ENCODE results near the gene C16orf90. TPM values are rescaled to one million over a fixed set of nuclear protein-coding genes. Genes with fewer than 3 reads are reported as not detected.
A peak's percentile ranks its signal among the peaks of the same experiment; 100 is the strongest.

The C16orf90 gene
- total and polyA plus RNA-seq, 5 donors from 2014 or later, result not detected

DNA sequence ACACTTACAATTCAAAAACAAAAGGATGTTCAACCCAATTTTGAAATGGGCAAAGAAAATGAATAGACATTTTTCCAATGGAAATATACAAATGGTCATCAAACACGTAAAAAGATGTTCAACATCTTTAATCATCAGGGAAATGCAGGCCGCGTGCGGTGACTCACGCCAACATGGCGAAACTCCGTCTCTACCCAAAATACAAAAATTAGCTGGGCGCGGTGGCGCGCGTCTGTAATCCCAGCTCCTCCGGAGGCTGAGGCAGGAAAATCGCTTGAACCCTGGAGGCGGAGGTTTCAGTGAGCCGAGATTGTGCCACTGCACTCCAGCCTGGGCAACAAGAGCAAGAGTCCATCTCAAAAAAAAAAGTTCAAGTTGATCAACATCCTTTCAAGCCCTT, 3.7 kb upstream of the C16orf90 start:
- Histone ChIP-seq H3K4me3 (ENCODE audit: low read depth, low read length) (no peak overlapping the region), H3K27me3 (ENCODE audit: control insufficient read depth, insufficient read depth, low read length) (no peaks in the 10 kb centered on the region), H3K4me1 (ENCODE audit: control insufficient read depth, insufficient read depth, low read length, poor library complexity, severe bottlenecking) (peaks cover 40% of the 10 kb centered on the region), H3K27ac (ENCODE audit: insufficient read depth, low read length, poor library complexity, severe bottlenecking) (no peak overlapping the region), H3K9me3 (ENCODE audit: control insufficient read depth in 2 of 2, low read length in 2 of 2) (no peaks in the 10 kb centered on the region), H3K36me3 (ENCODE audit: control insufficient read depth, insufficient read depth, low read length) (no peaks in the 10 kb centered on the region)
- H3K27me3 Mint-ChIP-seq, result peaks cover 5% of the 10 kb centered on the region
- ATAC-seq (ENCODE audit: low read depth in 2 of 2) (no peak), DNase-seq (no peak)
- H3K4me3 Mint-ChIP-seq, result peak overlapping the region in 1 of 4 donors; percentile 59
- H3K9me3 Mint-ChIP-seq, result no peaks in the 10 kb centered on the region
- no peaks in the 10 kb centered on the region for H3K36me3 Mint-ChIP-seq
- H3K4me1 Mint-ChIP-seq, result peaks cover 9 to 44% (median 28%) of the 10 kb centered on the region in 4 donors
- H3K27ac Mint-ChIP-seq, result peak overlapping the region in 1 of 3 donors; percentile 20

DNA sequence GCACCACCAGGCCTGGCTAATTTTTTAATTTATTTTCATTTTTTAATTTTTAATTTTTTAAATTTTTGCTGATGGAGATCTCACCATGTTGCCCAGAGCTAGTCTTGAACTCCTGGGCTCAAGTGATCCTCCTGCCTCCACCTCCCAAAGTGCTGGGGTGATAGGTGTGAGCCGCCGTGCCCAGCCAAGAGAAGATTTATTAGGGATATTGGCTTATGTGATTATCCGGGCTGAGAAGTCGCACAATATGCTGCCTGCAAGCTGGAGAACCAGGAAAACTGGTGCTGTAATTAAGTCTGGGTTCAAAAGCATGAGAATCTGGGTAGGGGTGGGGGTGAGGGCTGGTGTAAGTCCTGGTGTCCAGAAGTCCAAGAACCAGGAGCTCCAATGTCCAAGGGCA, 2.5 kb upstream of the C16orf90 start:
- Mint-ChIP-seq H3K27ac (peak overlapping the region in 1 of 3 donors; percentile 20), H3K4me1 (peaks cover 6 to 33% (median 20%) of the 10 kb centered on the region in 4 donors), H3K4me3 (peak overlapping the region in 1 of 4 donors; percentile 59), H3K9me3 (no peaks in the 10 kb centered on the region), H3K36me3 (no peaks in the 10 kb centered on the region), H3K27me3 (peaks cover 5% of the 10 kb centered on the region)
- H3K4me1 ChIP-seq (ENCODE audit: control insufficient read depth, insufficient read depth, low read length, poor library complexity, severe bottlenecking), result peaks cover 28% of the 10 kb centered on the region
- H3K27ac ChIP-seq (ENCODE audit: insufficient read depth, low read length, poor library complexity, severe bottlenecking), result no peak overlapping the region
- ATAC-seq (ENCODE audit: low read depth in 2 of 2) (no peak), DNase-seq (no peak)
- H3K4me3 ChIP-seq (ENCODE audit: low read depth, low read length), result no peak overlapping the region
- H3K27me3 ChIP-seq (ENCODE audit: control insufficient read depth, insufficient read depth, low read length), result no peaks in the 10 kb centered on the region
- no peaks in the 10 kb centered on the region for H3K9me3 ChIP-seq (ENCODE audit: control insufficient read depth in 2 of 2, low read length in 2 of 2)
- no peaks in the 10 kb centered on the region for H3K36me3 ChIP-seq (ENCODE audit: control insufficient read depth, insufficient read depth, low read length)

DNA sequence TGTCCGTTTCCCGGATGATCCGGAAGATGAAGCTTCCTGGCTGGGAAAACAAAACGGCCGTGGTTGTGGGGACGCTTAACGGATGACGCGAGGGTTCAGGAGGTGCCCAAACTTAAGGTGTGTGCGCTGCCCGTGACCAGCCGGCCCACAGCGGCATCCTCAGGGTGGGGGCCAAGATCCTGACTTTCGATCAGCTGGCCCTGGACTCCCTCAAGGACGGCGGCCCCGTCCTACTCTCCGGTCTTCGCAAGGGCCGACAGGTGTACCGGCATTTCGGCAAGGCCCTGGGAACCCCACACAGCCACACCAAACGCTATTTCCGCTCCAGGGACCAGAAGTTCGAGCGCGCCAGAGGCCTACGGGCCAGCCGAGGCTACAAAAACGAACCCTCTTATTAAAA, 1.1 kb upstream of the C16orf90 start:
- Mint-ChIP-seq H3K36me3 (no peaks in the 10 kb centered on the region), H3K9me3 (no peaks in the 10 kb centered on the region), H3K4me3 (no peak overlapping the region), H3K27me3 (peaks cover 5% of the 10 kb centered on the region), H3K4me1 (peaks cover 3 to 21% (median 12%) of the 10 kb centered on the region in 4 donors), H3K27ac (no peak overlapping the region)
- Histone ChIP-seq H3K4me1 (ENCODE audit: control insufficient read depth, insufficient read depth, low read length, poor library complexity, severe bottlenecking) (peaks cover 14% of the 10 kb centered on the region), H3K27ac (ENCODE audit: insufficient read depth, low read length, poor library complexity, severe bottlenecking) (no peak overlapping the region), H3K9me3 (ENCODE audit: control insufficient read depth in 2 of 2, low read length in 2 of 2) (no peaks in the 10 kb centered on the region), H3K27me3 (ENCODE audit: control insufficient read depth, insufficient read depth, low read length) (no peaks in the 10 kb centered on the region), H3K4me3 (ENCODE audit: low read depth, low read length) (no peak overlapping the region), H3K36me3 (ENCODE audit: control insufficient read depth, insufficient read depth, low read length) (no peaks in the 10 kb centered on the region)
- DNase-seq (no peak), ATAC-seq (ENCODE audit: low read depth in 2 of 2) (no peak)

DNA sequence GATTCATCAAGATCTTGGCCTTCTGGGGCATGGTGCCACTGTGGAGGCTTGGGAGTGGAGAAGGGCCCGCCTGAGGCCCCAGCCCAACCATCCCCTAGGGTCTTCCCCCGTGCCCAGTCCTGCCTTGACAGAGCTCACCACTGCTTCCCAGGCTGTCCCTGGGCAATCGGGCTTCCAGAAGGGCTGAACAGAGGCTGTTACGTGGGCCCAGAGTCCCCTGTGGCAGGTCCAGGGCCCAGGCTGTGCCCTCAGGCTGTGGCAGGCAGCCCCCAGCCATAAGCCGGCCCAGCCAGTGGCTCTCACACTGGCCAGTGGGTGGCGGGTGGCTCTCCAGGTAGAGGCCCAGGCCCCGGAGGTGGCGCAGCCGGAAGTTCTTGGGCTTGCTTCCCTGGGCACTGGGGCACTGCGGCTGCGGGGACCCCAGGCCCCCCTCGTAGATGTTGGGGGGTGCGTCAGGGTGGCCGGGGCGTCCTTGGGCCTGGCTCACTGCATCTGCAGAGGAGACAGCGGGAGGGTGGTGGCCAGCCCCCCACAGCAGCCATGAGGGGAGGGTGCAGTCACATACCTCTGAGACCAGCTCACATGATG, 809 bp downstream of the C16orf90 start:
- ATAC-seq (ENCODE audit: low read depth in 2 of 2) (no peak), DNase-seq (no peak)
- Histone ChIP-seq H3K9me3 (ENCODE audit: control insufficient read depth in 2 of 2, low read length in 2 of 2) (no peaks in the 10 kb centered on the region), H3K27me3 (ENCODE audit: control insufficient read depth, insufficient read depth, low read length) (no peaks in the 10 kb centered on the region), H3K4me1 (ENCODE audit: control insufficient read depth, insufficient read depth, low read length, poor library complexity, severe bottlenecking) (no peaks in the 10 kb centered on the region), H3K4me3 (ENCODE audit: low read depth, low read length) (no peak overlapping the region), H3K27ac (ENCODE audit: insufficient read depth, low read length, poor library complexity, severe bottlenecking) (no peak overlapping the region), H3K36me3 (ENCODE audit: control insufficient read depth, insufficient read depth, low read length) (no peaks in the 10 kb centered on the region)
- peaks cover 2% of the 10 kb centered on the region for H3K27me3 Mint-ChIP-seq
- H3K27ac Mint-ChIP-seq, result no peak overlapping the region
- H3K4me1 Mint-ChIP-seq, result peaks cover 2 to 7% (median 3%) of the 10 kb centered on the region in 4 donors
- H3K4me3 Mint-ChIP-seq, result no peak overlapping the region
- no peaks in the 10 kb centered on the region for H3K9me3 Mint-ChIP-seq
- H3K36me3 Mint-ChIP-seq, result no peaks in the 10 kb centered on the region

DNA sequence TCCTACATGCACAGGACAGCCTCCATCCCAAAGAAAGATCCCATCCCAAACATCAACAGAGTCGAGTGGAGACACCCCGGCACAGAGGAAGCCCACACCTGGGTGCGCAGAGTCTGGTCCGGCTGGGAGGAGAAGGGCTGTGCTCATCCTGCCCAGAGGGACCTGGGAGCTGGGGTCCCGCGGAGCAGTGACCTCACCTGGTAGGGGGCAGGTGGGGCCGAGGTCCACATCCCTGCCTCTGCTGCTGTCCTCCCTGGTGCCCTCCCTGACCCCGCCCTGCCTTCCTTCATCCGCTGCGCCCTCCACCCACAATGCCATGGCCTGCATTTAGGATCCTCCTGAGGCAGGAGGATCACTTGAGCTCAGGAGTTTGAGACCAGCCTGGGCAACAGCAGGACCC, 2.9 kb downstream of the C16orf90 start:
- Histone ChIP-seq H3K27me3 (ENCODE audit: control insufficient read depth, insufficient read depth, low read length) (no peaks in the 10 kb centered on the region), H3K4me1 (ENCODE audit: control insufficient read depth, insufficient read depth, low read length, poor library complexity, severe bottlenecking) (no peaks in the 10 kb centered on the region), H3K4me3 (ENCODE audit: low read depth, low read length) (no peak overlapping the region), H3K27ac (ENCODE audit: insufficient read depth, low read length, poor library complexity, severe bottlenecking) (no peak overlapping the region), H3K36me3 (ENCODE audit: control insufficient read depth, insufficient read depth, low read length) (no peaks in the 10 kb centered on the region), H3K9me3 (ENCODE audit: control insufficient read depth in 2 of 2, low read length in 2 of 2) (no peaks in the 10 kb centered on the region)
- no peaks in the 10 kb centered on the region for H3K27me3 Mint-ChIP-seq
- DNase-seq (no peak), ATAC-seq (ENCODE audit: low read depth in 2 of 2) (no peak)
- no peak overlapping the region for H3K4me3 Mint-ChIP-seq
- H3K36me3 Mint-ChIP-seq, result no peaks in the 10 kb centered on the region
- peaks cover 0 to 5% (median 0%) of the 10 kb centered on the region in 4 donors for H3K4me1 Mint-ChIP-seq
- H3K9me3 Mint-ChIP-seq, result no peaks in the 10 kb centered on the region
- H3K27ac Mint-ChIP-seq, result no peak overlapping the region

DNA sequence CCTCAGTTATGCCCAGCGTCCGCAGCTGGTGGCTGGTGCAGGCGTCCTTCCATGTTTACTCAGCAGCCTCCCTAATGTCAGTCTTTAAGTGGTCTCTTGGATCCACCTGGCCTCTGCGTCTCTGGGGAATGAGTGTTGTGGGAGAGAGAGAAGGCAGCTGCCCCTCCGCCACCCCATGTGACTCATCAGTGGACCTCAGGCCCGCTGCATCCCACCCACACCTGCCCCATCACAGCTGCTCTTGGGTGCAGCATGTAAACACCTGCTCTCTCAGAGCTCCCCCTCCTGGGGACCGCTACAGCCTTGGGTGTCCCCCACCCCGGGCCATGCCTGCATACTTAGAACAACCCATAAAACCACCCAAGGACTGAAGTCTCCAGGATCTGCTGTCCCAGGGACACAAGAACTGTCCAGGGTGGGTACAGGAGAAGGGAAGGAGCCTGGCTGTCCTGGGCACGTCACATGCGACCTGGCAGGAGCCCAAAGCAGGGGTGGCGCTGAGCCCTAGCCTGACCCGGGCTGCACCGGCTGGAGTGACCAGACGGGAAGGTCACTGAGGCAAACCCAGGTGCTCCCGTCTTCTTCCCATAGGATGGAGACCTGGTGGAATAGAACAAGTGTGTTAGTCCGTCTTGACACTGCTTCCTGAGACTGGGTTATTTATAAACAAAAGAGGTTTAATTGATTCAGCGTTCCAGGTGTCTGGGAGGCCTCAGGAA, 4.2 kb downstream of the C16orf90 start:
- H3K4me3 ChIP-seq (ENCODE audit: low read depth, low read length), result no peak overlapping the region
- Mint-ChIP-seq H3K27ac (peak overlapping the region in 2 of 3 donors; percentile 20 to 80), H3K9me3 (no peaks in the 10 kb centered on the region), H3K4me3 (no peak overlapping the region), H3K36me3 (peaks cover 3% of the 10 kb centered on the region), H3K4me1 (peaks cover 0 to 5% (median 0%) of the 10 kb centered on the region in 4 donors), H3K27me3 (no peaks in the 10 kb centered on the region)
- DNase-seq (no peak), ATAC-seq (ENCODE audit: low read depth in 2 of 2) (no peak)
- no peaks in the 10 kb centered on the region for H3K27me3 ChIP-seq (ENCODE audit: control insufficient read depth, insufficient read depth, low read length)
- no peaks in the 10 kb centered on the region for H3K4me1 ChIP-seq (ENCODE audit: control insufficient read depth, insufficient read depth, low read length, poor library complexity, severe bottlenecking)
- no peak overlapping the region for H3K27ac ChIP-seq (ENCODE audit: insufficient read depth, low read length, poor library complexity, severe bottlenecking)
- H3K9me3 ChIP-seq (ENCODE audit: control insufficient read depth in 2 of 2, low read length in 2 of 2), result no peaks in the 10 kb centered on the region
- H3K36me3 ChIP-seq (ENCODE audit: control insufficient read depth, insufficient read depth, low read length), result peaks cover 7% of the 10 kb centered on the region

DNA sequence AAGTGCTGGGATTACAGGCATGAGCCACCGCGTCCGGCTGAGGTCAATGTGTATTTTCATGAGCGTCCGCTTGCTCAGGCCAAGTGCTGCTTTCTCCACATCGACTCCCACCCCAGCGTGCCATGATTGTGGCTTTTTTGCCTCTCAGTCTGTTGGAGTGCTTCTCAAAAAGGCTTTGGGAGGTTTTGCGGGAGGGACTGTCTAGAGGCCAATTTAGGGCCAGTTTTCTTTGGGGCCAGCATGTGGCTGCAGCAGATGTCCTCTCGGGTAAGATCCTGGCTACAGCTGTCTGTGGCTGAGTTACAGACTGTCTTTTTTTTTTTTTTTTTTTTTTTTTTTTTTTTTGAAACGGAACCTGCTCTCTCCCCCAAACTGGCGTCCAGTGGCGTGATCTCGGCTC, 6.5 kb downstream of the C16orf90 start:
- no peaks in the 10 kb centered on the region for H3K4me1 ChIP-seq (ENCODE audit: control insufficient read depth, insufficient read depth, low read length, poor library complexity, severe bottlenecking)
- H3K27me3 ChIP-seq (ENCODE audit: control insufficient read depth, insufficient read depth, low read length), result no peaks in the 10 kb centered on the region
- peaks cover 0 to 5% (median under 1%) of the 10 kb centered on the region in 4 donors for H3K4me1 Mint-ChIP-seq
- no peak overlapping the region for H3K4me3 ChIP-seq (ENCODE audit: low read depth, low read length)
- H3K9me3 Mint-ChIP-seq, result no peaks in the 10 kb centered on the region
- DNase-seq (no peak), ATAC-seq (ENCODE audit: low read depth in 2 of 2) (no peak)
- no peak overlapping the region for H3K27ac ChIP-seq (ENCODE audit: insufficient read depth, low read length, poor library complexity, severe bottlenecking)
- H3K9me3 ChIP-seq (ENCODE audit: control insufficient read depth in 2 of 2, low read length in 2 of 2), result no peaks in the 10 kb centered on the region
- no peaks in the 10 kb centered on the region for H3K27me3 Mint-ChIP-seq
- H3K36me3 ChIP-seq (ENCODE audit: control insufficient read depth, insufficient read depth, low read length), result peaks cover 29% of the 10 kb centered on the region
- H3K36me3 Mint-ChIP-seq, result peaks cover 6% of the 10 kb centered on the region
- no peak overlapping the region for H3K27ac Mint-ChIP-seq
- no peak overlapping the region for H3K4me3 Mint-ChIP-seq
